ENCODE results near the gene BABAM1.

DNA sequence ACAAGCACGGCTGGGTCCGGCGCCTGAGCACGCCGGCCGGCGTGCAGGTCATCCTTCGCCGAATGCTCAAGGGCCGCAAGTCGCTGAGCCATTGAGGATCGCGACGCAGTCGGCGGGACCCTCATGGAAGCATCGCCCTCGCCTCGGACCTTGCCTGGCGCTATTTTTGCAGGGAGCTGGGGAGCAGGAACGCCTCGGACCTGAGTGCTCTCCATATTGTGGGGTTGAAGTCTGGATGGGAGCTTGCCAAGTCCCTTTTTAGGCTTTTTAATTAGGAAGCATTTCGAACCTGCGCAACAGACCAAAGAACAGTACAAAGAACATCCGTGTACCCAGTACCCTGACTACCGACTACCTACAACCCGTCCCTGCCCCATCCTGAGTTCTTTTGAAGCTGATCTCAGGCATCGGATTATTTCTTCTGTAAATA, 39.1 kb downstream of the BABAM1 start:
- TF ChIP-seq POLR2AphosphoS2 (IDR thresholded peaks at IDR 0.05; ENCODE audit: low read depth, low read length): no peak
- no peak for TF ChIP-seq JUND (IDR thresholded peaks at IDR 0.05; ENCODE audit: low read depth, low read length)
- TF ChIP-seq SP1 (IDR thresholded peaks at IDR 0.05; ENCODE audit: low read depth, low read length): no peak
- TF ChIP-seq RAD21 (IDR thresholded peaks at IDR 0.05; ENCODE audit: insufficient read depth, low read depth, low read length): no peak
- TF ChIP-seq, protein P1, sequence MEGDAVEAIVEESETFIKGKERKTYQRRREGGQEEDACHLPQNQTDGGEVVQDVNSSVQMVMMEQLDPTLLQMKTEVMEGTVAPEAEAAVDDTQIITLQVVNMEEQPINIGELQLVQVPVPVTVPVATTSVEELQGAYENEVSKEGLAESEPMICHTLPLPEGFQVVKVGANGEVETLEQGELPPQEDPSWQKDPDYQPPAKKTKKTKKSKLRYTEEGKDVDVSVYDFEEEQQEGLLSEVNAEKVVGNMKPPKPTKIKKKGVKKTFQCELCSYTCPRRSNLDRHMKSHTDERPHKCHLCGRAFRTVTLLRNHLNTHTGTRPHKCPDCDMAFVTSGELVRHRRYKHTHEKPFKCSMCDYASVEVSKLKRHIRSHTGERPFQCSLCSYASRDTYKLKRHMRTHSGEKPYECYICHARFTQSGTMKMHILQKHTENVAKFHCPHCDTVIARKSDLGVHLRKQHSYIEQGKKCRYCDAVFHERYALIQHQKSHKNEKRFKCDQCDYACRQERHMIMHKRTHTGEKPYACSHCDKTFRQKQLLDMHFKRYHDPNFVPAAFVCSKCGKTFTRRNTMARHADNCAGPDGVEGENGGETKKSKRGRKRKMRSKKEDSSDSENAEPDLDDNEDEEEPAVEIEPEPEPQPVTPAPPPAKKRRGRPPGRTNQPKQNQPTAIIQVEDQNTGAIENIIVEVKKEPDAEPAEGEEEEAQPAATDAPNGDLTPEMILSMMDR (IDR thresholded peaks at IDR 0.05 in 2 of 3, conservative IDR thresholded peaks at IDR 0.05 in 1 of 3; ENCODE audit: control insufficient read depth in 2 of 3, extremely low read depth in 1 of 3, insufficient read depth in 1 of 3, low read depth in 3 of 3, low read length in 3 of 3): no peak
- TF ChIP-seq, protein P2, sequence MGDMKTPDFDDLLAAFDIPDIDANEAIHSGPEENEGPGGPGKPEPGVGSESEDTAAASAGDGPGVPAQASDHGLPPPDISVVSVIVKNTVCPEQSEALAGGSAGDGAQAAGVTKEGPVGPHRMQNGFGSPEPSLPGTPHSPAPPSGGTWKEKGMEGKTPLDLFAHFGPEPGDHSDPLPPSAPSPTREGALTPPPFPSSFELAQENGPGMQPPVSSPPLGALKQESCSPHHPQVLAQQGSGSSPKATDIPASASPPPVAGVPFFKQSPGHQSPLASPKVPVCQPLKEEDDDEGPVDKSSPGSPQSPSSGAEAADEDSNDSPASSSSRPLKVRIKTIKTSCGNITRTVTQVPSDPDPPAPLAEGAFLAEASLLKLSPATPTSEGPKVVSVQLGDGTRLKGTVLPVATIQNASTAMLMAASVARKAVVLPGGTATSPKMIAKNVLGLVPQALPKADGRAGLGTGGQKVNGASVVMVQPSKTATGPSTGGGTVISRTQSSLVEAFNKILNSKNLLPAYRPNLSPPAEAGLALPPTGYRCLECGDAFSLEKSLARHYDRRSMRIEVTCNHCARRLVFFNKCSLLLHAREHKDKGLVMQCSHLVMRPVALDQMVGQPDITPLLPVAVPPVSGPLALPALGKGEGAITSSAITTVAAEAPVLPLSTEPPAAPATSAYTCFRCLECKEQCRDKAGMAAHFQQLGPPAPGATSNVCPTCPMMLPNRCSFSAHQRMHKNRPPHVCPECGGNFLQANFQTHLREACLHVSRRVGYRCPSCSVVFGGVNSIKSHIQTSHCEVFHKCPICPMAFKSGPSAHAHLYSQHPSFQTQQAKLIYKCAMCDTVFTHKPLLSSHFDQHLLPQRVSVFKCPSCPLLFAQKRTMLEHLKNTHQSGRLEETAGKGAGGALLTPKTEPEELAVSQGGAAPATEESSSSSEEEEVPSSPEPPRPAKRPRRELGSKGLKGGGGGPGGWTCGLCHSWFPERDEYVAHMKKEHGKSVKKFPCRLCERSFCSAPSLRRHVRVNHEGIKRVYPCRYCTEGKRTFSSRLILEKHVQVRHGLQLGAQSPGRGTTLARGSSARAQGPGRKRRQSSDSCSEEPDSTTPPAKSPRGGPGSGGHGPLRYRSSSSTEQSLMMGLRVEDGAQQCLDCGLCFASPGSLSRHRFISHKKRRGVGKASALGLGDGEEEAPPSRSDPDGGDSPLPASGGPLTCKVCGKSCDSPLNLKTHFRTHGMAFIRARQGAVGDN (IDR thresholded peaks at IDR 0.05): no peak
- TF ChIP-seq EP300 (IDR thresholded peaks at IDR 0.05; ENCODE audit: borderline replicate concordance in 1 of 2, control insufficient read depth in 1 of 2, low read depth in 2 of 2, low read length in 2 of 2): no peak
- no peak for TF ChIP-seq POLR2AphosphoS5 (IDR thresholded peaks at IDR 0.05; ENCODE audit: low read length)
- TF ChIP-seq CEBPB (IDR thresholded peaks at IDR 0.05; ENCODE audit: borderline replicate concordance in 1 of 2, low read depth in 2 of 2, low read length in 2 of 2): no peak
- no peak for TF ChIP-seq EZH2 (IDR thresholded peaks at IDR 0.05; ENCODE audit: borderline replicate concordance, control insufficient read depth, low read depth, low read length)
- no peak for TF ChIP-seq NFXL1 (IDR thresholded peaks at IDR 0.05; ENCODE audit: borderline replicate concordance)
- TF ChIP-seq, protein P3, sequence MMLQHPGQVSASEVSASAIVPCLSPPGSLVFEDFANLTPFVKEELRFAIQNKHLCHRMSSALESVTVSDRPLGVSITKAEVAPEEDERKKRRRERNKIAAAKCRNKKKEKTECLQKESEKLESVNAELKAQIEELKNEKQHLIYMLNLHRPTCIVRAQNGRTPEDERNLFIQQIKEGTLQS (IDR thresholded peaks at IDR 0.05; ENCODE audit: borderline replicate concordance, extremely low read depth, low read depth, low read length): no peak

Measured in GM12878 (cell line).